22Rv1 (cell line): Measurements from ENCODE around the gene MAP3K14.
"Not testable (repeated sequence)": the region's sequence is repeated elsewhere in the genome, so short reads cannot be mapped to it uniquely, and the experiment has no call there.

ENCODE experiments used
- H3K27ac ChIP-seq: fragments of 450-650 bp; 2 replicates; pipeline ENCODE4 v1.5.1; 2017
- CTCF ChIP-seq: fragments of 450-650 bp; IDR thresholded peaks from 2 replicates; pipeline ENCODE4 v1.5.1; 2017; ENCODE audit warnings: mild to moderate bottlenecking
- ZFX ChIP-seq: fragments of 450-650 bp; IDR thresholded peaks from 2 replicates; pipeline ENCODE4 v1.6.1; 2017; ENCODE audit warnings: antibody characterized with exemption, borderline replicate concordance

MAP3K14 gene

GRCh38 chr17:45255358-45255757 is 61.5 kb downstream of the MAP3K14 start:
- H3K27ac ChIP-seq: no peak overlapping the region
- TF ChIP-seq ZFX (no peak), CTCF (no peak)

DNA sequence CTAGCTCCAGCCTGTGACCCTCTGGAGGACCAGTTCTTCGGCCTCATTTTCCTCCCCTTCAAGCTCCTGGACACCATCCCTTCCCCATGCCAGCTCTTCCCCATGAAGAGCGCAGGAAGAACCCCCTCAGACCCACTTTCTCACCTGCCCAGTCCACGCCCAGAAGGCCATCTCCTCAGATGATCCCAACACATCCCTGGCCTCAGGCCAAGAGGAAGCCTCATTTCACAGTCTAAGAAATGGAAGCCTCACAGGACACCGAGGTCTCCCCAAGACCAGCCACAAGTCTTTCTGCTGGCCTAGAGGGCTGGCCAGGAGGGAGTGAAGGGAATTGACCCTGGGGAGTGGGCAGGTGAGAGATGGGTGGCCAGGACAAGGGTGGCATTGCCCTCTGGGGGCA is 62.9 kb downstream of the MAP3K14 start:
- TF ChIP-seq CTCF (no peak), ZFX (no peak)
- H3K27ac ChIP-seq: no peak overlapping the region

DNA sequence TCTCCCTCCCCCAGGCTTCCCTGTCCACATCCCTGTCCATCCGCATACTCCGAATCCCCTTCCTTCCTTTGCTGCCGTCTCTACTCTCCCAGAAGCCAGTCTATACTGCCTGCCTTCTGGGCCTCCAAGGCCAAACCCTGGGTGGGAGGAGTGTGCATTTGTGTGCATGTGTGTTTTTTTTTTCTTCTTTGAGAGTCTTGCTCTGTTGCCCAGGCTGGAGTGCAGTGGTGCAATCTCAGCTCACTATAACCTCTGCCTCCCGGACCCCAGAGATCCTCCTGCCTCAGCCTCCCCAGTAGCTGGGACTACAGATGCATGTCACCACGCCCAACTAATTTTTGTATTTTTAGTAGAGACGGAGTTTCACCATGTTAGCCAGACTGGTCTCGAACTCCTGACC is 63.6 kb downstream of the MAP3K14 start:
- H3K27ac ChIP-seq: not testable (repeated sequence)

GRCh38 chr17:45251931-45252330 is 64.9 kb downstream of the MAP3K14 start:
- H3K27ac ChIP-seq: peak overlapping the region; percentile 25; the same call in 1 of the 2 replicates
- no peak for TF ChIP-seq ZFX
- TF ChIP-seq CTCF: no peak

- peak overlapping the region; percentile 85 for H3K27ac ChIP-seq
- TF ChIP-seq ZFX (no peak), CTCF (no peak)
These were observed 68.5 kb downstream of the MAP3K14 start for GRCh38 chr17:45248132-45248957.

GRCh38 chr17:45247429-45248131 is 69.2 kb downstream of the MAP3K14 start:
- peak overlapping the region; percentile 85 for H3K27ac ChIP-seq

DNA sequence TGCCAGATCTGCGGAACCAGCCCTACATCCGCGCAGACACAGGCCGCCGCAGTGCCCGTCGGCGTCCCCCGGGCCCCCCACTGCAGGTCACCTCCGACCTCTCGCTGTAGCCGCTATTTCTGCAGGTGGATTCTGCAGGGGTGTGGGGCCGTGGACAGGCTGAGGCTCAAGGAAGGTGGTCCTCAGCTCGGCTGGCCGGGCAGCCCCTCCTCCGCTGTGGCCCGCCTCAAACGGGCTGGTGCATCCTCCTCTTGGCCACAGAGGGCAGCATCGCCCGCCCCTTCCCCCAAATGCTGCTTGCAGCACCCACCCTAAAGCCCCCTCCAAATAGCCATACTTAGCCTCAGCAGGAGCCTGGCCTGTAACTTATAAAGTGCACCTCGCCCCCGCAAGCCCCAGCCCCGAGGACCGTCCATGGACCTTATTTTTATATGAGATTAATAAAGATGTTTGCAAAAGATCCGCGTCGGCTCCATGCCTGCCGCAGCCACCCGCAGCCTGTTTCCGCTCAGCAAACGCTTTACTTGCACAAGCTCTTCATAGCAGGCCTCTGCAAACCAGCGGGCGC is 69.9 kb downstream of the MAP3K14 start:
- H3K27ac ChIP-seq: peak overlapping the region; percentile 85

More at GRCh38 chr17:45247429-45248131, 69.2 kb downstream of the MAP3K14 start:
- no peak for TF ChIP-seq ZFX
- no peak for TF ChIP-seq CTCF

More for the DNA sequence above, 69.9 kb downstream of the MAP3K14 start:
- peak; percentile 77 for TF ChIP-seq CTCF
- TF ChIP-seq ZFX: no peak
